GM21381 (cell line): Measurements from ENCODE around the gene RAPGEF1.

Experiments used
- ATAC-seq: cut with Tn5 transposase; IDR thresholded peaks from one replicate; pipeline ENCODE4 v1.9.1; 2021; ENCODE audit warnings: mild to moderate bottlenecking, moderate library complexity; ENCODE audit not compliant: unreplicated experiment

RAPGEF1 gene

DNA sequence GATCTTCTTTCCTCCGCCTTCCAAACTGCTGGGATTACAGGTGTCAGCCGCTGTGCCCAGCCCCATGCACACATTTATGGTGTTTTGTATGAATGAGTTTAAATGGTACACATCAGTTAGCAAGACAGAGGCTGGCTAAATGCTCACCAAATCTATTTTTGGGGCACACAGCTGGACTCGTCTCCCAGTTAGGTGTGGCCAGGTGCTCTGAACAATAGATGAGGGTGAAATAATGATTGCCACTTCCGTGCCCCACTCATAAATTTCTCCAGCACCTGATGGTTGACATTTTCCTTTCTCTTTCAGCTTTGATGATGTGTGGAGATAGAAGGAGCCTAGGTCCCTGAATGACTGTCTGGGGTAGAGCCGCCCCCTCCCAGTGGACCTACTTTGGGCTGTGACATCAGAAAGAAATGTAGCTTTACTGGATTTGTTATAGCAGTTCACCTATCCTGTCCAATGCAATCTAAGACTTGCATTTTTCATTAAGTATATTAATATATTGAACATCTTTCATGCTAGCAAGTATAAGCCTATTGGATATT, 8.6 kb upstream of the RAPGEF1 start:
- ATAC-seq = no peak

DNA sequence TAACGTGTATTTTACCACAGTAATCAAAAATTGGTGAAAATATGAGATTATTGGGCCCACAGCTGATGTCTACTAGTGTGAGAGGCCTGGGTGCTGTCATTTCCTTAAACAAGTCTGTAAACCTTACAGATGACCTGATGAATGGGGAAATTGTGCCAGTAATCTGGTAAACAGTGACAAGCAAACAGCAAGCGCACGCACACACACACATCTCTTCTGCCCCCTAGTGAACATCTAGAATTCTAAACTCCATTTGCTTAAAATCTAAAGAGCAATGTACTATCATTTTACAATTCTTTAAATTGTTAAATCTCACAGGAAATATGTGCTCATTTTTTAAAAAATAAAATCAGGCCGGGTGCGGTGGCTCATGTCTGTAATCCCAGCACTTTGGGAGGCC, 7.5 kb upstream of the RAPGEF1 start:
- no peak for ATAC-seq

GRCh38 chr9:131745610-131746009, 5.7 kb upstream of the RAPGEF1 start:
- no peak for ATAC-seq

DNA sequence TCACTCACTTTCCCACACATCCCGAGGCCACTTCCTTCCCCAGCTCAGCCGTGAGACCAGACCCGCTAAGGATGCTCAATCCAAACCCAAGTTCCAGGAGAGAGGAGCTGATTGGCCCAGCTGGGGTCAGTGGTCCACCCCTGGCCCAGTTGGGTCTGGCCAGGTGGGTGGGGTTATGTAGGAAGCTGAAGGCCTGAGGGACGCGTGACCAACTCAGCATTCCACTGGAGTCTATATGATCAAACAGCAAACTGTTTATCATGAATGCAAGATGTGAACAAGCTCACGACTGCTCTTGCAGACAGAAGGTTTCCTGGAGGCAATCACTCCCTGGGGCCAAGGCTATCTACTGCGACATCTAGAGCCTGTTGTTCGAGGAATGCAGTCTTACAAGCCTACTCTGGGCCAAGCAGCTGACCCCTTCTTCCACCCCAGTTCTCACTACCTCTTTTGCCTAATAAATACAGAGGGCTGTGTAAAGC, 4.9 kb upstream of the RAPGEF1 start:
- ATAC-seq = no peak

DNA sequence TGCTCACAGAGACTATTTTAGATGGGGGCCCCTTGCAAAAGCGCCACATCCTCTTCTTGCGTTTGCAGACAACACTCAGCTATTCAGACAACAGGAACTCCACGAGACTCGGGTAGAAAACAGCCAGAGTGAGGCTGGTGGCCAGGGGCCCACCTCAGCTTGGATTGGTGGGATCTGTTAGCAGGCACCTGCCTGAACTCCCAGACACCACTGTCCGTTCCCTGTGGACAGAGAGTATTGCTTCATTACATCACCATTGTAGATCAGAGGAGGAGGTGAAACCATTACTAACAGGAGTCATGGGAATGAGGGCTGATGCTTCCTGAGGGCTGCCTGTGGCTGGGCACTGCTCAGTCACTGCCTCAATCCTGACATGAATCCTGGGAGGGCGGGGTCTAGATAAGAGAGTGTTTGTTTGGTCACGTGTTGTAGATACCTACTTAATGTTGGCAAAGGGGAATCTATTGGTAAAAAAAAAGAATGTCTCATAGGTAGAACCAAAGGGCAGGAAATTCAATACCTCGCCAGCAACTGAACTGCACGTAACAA, 4.4 kb upstream of the RAPGEF1 start:
- no peak for ATAC-seq

DNA sequence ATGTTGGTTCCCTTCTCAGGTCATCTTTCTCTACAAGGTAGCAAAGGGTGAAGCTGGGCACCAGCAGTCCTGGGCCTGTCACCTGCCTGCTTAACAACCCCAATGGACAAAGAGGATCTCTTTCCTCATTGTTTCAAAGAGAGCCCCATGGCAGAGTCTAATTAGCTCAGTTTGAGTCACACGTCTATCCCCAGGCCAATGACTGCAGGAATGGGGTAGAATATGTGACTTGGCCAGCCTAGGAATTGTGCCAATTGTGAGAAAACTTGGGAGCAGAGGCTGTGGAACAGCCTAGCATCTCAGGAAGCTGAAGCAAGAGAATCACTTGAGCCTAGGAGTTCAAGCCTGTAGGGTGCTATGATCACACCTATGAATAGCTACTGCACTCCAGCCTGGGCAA, 3.6 kb upstream of the RAPGEF1 start:
- ATAC-seq = no peak

DNA sequence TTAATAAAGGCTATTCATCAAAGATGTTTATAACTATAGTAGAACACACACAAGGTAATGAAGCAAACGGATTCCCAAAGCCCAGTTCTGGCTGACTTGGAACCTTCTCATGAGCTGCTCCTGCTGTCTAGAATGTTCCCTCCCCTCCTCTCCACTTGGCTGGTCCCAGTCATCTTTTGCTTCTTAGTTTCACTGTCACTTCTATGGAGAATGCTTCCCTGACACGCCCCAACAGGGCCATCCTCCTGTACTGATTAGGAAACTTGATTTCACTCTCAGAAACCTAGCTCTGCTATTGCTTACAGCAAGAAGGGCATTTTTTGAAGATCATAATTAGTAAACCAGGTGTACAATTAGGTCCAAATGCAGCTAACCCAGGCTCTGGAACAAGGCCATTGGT, 3.2 kb upstream of the RAPGEF1 start:
- ATAC-seq = no peak

DNA sequence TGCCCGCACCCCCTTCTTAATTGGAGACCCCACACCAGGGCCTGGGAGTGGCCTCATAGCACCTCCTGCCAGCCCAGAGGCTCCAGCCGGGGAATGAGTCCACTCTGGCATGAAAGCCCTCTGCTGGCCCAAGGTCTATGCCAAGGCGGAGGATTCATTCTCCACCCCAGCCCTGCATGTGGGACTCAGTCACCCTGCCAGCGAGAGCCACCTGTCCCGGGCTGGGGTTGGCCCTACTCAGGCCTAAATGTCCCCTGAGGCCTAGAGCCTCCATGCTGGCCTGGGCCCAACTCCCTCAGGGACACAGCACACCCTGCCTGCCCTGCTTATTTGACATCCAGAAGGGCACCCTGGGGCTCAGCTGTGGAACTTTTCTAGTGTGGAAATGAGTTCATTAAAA, 1.0 kb upstream of the RAPGEF1 start:
- ATAC-seq = no peak

- peak; percentile 33 for ATAC-seq
Measured at GRCh38 chr9:131739133-131739958, 530 bp downstream of the RAPGEF1 start.

- no peak for ATAC-seq
Measured at GRCh38 chr9:131738293-131739132, 1.4 kb downstream of the RAPGEF1 start.

- no peak for ATAC-seq
Measured at GRCh38 chr9:131737426-131737825, 2.5 kb downstream of the RAPGEF1 start.

DNA sequence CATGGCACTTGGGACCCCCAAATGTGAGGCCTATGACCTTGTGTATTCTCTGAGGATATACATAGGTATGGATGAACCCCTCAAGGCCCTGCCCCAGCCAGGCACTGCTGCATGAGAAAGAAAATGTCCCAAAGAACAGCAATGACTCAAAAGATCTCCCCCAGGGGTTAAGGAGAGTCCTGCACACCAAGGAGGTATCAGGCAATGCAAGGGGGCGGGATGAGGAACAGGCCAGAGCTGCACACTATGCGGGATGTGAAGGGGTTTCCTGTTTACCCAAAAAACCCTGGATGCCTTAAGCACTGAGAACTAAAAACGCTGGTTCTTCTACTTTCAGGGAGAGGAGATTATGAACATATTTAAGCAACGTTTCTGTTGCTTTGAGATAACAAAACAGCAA, 3.4 kb downstream of the RAPGEF1 start:
- no peak for ATAC-seq

DNA sequence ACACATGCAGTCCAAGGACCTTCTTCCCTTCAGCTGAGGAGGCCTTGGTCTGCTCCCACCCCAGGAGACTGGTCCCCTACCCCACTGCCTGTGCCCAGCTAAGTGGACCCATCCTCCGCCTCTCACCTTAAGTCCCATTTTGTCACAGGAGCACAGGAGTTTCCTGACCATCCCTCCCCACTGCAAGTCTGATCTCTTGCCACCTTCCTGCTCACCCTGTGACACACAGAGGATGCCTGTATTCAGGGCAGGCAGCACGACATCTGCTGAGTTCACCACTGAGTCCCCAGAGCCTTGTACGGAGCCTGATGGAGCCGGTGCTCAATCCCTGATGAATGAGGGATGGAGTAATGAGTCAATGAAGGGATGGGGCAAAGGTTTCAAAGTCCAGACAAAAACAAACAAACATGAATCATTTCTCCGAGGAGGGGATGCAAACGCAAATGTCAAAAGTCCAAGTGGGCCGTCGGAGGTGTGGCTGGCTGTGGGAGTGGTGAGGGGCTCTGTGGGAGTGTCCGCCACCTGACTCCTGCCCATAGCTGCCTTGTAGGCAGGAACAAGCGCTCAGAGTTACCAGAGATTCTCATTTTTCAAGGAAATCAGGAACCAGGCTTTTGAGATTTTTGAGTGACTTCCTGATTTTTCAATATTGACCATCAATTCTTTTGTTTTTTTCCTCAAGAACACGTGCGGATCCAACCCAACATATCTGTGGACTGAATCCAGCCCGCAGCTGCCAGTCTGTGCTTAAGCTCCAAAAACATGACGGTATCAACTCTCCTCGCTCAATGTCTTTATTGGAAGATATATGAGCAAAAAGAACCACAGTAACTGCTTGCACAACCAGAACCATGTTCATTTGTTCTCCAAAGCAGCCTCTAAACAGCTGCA, 4.4 kb downstream of the RAPGEF1 start:
- no peak for ATAC-seq

DNA sequence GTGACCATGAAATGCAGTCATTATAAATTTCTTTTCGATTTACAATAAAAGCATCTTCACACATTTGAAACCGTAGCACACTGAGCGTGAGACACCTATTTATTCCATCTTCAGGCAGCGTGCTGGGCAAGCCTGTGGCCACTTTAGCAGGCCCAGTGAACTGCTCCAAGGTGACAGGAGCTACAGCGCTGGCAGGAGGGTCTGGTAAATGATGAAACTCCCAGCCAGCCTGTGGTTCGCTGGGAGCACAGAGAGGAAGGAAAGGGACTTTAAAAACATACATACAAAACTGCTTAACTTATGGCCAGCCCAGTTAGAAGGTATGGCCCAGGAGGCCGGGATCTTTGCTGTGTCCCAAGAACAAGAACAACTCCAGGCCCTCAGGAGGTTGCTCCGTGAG, 5.1 kb downstream of the RAPGEF1 start:
- no peak for ATAC-seq

- no peak for ATAC-seq
Measured at GRCh38 chr9:131734165-131734610, 5.7 kb downstream of the RAPGEF1 start.

DNA sequence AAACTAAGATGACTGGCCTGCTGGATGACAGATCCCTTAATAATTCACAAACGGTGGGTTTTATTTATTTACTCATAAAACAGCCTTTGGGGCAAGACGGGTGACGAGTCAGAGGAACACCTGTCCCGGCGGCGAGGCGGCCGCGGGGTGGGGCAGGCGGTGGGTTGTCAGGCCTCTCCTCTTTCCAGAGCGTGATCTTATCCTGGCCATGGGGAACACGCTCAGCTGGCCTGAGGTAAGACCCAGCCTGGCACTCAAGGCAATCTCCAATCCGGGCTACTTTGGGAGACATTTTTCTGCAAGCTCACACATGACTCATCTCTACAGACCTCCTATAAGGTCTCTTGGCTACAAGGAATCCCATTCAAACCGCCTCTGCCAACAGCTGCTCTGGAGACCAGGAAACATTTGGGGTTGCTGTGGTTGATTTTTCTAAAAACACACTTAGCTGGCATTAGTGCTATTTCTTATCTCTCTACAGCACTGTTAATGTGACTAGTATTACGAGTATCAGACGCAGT, 6.3 kb downstream of the RAPGEF1 start:
- no peak for ATAC-seq

- peak; percentile 28 for ATAC-seq
Measured at GRCh38 chr9:131732636-131733289, 7.1 kb downstream of the RAPGEF1 start.

GRCh38 chr9:131732061-131732526, 7.8 kb downstream of the RAPGEF1 start:
- ATAC-seq = no peak

DNA sequence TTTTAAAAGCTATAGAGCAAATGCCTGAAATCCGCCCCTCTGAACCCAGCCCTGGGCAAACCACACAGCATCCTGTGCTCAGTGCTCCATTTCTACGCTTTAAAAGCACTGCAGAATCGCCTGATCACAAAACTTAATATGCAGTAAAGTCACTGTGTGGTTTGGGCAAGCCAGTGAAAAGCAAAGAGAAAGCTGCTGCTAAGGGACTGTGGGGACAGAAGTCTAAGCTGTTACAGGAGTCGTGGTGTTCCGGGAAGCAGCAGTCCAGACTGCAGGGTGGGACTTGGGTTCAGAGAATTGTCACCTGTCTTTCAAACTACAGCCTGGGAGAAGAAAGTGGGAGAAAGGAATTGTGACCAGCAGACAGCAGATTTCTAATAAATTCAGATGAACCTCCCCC, 8.2 kb downstream of the RAPGEF1 start:
- ATAC-seq = no peak
